HG03159 (cell line): ENCODE measurements around the gene SLC35D2.
"Not testable (repeated sequence)": the region's sequence is repeated elsewhere in the genome, so short reads cannot be mapped to it uniquely, and the experiment has no call there.

Experiments
- ATAC-seq: cut with Tn5 transposase; IDR thresholded peaks from one replicate; pipeline ENCODE4 v1.9.1; 2021; ENCODE audit warnings: mild to moderate bottlenecking, moderate library complexity; ENCODE audit not compliant: unreplicated experiment

Gene SLC35D2

GRCh38 chr9:96318921-96319565 lies 64.5 kb downstream of the SLC35D2 start:
- ATAC-seq = no peak

- no peak for ATAC-seq
These were observed 66.1 kb downstream of the SLC35D2 start for GRCh38 chr9:96317335-96317980.

DNA sequence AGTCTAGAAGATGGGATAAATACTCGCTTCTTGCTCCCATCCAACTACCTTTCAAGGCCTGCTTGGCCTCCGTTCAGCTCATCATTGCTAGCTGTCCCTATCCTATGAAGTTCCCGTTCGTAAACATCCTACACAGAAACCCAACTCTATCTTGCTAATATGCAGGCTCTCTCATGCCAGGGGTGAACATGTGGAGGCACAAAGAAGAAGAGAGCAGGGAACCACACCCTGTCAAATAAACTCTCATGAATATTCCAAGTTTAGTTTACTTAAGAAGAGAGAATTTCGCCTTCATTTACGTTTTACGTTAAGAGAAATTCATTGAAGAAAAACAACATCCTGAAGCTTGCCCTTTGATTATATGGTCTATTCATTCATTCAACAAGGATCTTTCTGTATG lies 73.7 kb downstream of the SLC35D2 start:
- ATAC-seq = no peak

DNA sequence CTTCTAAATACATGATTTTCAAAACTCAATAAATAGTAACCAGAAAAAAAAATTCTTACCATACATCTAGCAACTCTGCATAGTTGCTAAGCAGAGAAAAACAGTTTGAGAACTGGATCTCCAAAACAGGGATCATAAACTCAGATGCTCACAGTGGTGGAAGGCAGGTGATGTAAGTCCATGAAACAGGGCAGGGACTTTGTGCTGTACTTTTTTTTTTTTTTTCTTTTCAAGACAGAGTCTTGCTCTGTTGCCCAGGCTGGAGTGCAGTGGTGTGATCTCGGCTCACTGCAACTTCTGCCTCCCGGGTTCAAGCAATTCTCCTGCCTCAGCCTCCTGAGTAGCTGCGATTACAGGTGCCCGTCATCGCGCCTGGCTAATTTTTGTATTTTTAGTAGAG lies 76.6 kb downstream of the SLC35D2 start:
- not testable (repeated sequence) for ATAC-seq

- ATAC-seq = no peak
These were observed 78.3 kb downstream of the SLC35D2 start for GRCh38 chr9:96305171-96305570.

DNA sequence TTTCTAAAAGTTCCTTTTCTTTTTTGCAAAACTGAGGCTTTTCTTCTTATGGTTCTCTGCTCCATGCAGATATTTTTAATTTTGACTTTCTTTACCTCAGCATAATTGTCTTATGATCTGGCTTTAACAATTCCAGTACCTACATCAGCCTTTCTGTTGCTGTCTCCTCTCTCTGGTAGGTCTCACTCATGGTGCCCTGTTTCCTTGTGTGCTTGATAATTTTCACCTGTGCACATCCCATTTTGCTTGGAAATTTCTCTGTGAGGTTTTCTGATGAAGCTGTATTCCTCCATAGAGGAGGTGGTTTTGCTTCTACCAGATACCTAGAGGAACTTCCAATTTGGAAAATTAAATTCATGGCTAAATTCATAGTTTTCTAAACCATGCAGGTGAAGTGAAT lies 79.3 kb downstream of the SLC35D2 start:
- ATAC-seq = no peak

DNA sequence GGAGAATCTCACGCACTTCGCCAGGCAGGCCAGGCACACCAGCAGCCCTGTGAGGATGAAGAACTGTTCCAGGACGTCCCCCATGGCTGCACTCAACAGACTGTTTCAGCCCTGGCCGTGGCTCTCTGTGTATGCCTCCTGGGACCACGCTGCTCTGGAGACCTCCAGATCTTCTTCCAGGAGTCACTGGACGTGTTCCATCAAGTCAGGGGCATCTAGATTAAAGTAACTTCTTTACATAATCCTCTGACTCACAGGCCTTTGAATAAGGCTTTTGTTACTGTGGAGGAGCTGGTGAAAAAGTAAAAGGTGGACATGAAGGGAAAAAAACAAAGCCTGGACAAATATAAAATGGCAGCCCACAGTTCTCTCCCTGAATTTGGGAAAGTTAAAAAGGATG lies 81.5 kb downstream of the SLC35D2 start, which contains the start of gene HSD17B3:
HSD17B3 (minus strand) TSS at position 156 of the 400 bp plus-strand sequence; CDS start at position 84, 72 bp downstream.
- ATAC-seq = no peak

DNA sequence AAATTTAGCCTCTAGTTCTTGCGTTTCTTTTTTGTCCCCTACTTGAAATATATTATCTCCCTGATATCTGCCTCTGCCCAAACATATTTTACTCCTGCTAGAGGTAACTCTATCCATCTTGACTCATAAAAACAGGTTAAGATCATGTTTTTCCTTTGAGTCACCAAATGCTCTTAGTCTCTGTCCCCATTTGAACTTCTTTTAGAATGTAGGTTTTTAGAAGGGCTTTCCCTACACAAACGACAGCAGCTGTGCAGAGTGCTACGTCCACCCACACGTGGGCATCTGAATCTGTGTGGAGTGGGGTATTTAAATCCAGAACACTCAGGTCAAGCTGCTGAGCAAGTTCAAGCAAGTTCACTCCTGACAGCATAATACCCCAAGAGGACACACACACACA lies 83.7 kb downstream of the SLC35D2 start:
- no peak for ATAC-seq

- no peak for ATAC-seq
These were observed 89.4 kb downstream of the SLC35D2 start for GRCh38 chr9:96294159-96294545.

DNA sequence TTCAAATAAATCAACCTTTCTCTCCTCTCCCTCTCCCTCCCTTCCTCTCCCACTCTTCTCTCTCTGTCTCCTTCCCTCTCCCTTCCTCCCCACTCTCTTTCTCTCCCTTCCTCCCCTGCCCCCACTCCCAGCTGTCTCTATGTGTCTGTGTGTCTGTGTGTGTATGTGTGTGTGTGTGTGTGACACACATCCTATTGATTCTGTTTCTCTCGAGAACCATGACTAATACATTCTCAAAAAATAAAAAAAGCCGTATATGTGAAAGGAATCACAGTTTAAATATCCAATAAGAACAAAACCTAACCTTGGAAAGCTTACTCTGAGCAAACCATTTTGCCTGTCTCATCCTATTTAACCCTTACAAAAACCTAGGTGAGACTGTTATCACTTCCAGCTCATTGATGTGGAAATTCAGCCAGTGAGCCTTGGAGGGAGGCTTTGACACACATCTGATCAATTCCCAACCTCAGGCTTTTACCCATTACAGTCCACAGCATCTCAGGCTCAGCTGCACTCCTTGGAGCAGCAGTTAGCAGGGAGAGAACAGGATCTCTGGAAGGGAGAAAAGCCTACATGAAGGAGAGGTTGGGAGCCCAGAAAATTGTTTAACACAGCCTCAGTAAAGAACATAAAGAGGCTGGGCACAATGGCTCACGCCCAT lies 89.9 kb downstream of the SLC35D2 start:
- ATAC-seq = no peak

- ATAC-seq = no peak
These were observed 94.1 kb downstream of the SLC35D2 start for GRCh38 chr9:96289392-96289791.

DNA sequence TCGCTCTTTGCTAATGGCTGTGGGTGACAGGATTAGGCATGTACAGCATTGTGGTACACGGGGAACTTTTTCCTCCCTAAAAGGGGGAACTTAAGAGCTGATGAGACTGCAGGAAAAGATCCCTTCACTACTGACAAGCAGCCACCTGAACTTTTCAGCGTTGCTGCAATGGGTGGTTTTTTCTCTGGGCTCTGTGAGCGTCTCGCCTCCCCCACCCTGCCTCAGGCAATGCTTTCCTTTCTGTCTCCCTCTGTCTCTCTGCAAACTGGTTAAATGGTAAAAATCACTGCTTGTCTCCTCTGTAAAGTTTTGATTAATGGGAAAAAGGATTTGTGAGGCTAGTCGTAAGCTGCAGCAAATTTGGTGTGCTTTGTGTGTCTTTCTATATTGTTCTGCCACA lies 101.9 kb downstream of the SLC35D2 start:
- ATAC-seq = no peak

- ATAC-seq = no peak
These were observed 103.6 kb downstream of the SLC35D2 start for GRCh38 chr9:96279932-96280331.

- ATAC-seq = no peak
These were observed 108.6 kb downstream of the SLC35D2 start for GRCh38 chr9:96274939-96275338.
